Measurements from ENCODE around the gene CARNS1. TPM values are rescaled to one million over a fixed set of nuclear protein-coding genes. Genes with fewer than 3 reads are reported as not detected.

Gene CARNS1
- total RNA-seq, 1 donor from 2014 or later, result 0.47 TPM

DNA sequence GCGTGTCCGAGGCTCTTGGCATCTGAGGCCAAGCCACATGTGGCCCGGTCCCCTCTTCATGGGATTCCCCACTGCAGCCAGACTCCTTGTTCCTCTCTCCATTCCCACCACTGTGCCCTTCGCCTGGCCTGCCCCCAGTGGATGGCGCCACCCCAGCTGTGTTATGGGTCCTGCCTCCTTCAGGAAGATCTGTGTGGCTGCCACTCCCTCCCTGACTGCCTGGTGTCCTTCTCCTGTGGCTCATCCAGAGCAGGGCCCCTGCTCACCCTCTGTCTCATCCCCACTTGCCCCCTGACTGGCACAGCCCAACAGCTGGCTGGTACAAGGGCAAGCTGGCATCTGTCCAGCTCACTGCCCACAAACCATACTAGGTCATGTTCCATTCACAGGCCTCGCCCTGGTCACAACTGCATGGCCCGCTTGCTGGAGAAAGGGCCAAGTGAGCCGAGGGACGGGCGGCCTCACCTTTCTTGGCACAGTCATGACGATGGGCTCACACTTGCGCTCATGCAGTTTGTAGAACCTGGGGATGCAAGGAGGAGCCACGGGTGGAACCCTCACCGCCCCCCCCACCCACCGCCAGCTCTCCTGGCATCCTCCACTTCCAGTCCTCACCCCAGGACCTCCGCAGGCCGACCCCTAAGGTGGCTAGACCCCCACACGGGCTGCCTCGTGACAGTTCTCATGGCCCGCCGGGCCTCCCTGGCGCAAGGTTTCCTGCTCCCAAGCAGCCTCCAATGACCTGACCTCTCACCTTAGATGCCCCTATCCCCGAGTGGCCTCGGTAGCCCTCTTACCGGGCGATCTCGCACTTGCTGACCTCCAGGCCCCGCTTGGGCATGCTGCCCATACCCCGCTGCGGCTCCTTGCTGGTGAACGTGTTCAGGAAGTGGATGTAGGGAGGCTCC is 24.1 kb downstream of the CARNS1 start:
- intact Hi-C loops (cut with micrococcal nuclease), result loop anchor here (1.0 to 2.0 kb wide), 2 partner anchors 45 to 167 kb away; partner anchors contain the start of gene NDUFV1

DNA sequence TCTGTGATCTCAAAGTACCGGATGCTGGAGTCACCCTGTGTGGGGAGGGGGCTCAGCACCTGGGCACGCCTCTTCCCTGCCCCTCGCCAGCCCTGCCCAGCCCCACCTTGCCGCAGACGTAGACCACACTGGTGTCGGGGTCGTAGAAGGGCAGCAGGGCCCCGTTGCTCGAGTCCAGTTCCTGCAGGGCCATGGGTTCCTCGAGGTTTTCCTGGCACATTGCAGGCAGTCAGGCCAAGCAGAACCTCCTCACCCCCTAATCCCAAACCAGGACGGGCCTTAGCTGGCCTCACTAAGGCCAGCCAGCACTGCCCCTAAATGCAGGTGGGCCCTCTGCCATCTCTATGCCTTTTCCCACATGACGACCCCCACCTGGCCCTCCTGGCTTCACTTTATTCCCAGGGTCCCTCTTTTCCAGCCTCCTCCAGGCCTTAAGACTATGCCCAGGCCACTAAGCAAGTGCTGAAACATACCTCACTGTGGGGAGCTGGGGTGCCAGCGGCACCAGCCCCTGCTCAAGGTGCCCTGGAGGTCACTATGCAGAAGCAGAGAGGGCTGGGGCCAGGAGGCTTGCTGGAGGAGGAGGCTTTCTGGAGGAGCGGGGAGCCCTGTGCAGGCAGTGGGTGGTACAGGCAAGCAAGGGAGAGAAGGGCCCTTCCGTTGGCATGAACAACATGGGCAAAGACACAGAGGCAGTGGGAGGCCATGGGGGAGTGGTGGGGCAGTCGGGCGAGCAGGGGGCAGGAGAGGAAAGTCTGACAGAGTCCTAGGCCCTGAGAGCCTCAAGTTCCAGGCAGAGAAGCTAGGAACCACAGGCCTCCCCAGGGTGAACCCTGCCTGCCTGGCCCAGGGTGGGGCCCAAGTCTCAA is 25.0 kb downstream of the CARNS1 start:
- intact Hi-C loops (cut with micrococcal nuclease), result no loop called here

DNA sequence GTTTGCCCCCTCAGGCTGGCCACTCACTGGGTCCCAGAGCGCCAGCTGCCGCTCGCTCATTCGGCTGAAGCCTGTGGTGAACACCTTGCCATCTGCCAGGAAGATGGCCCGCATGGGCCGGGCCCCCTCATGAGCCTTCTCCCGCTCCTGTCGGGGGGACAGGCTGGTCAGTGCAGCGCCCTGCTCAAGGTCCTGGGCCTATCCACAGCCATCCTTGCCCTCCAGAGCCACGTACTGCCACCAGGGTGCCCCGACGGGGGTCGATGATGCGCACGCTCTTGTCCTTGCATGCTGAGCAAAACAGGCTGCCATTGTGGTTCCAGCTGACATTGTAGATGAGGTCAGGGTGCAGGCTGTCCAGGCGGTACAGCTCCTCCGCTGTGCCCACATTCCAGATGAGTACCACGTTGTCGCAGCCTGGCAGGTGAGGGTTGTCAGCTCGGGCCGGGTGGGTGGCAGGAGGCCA is 25.7 kb downstream of the CARNS1 start:
- intact Hi-C loops (cut with micrococcal nuclease), result no loop called here

DNA sequence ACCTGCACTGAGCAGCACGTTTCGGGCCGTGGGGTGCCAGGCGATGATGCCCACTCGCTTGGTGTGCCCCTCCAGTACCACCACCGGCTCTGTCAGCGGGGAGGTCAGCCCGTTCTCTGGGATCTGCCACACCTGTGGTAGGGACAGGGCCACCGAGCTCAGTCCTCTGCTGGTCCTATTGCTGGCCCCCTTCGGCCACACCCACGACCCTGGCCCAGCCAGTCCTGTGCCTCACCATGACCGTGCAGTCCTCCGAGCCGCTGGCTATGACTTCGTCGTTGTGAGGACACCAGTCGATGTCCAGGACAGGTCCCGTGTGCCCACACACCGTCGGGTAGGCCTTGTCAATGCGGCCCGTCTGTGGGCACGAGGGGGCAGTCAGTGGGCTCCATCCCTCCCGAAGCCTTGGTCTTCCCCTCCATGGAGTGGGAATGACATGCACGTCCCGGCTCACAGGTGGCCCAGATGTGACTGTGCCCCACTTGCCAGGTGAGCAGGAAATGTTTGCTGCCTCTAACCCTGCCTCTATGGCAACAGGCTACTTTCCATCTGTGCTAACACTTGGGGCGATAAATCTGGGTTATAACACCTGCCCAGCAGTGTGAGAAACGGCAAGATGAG is 26.4 kb downstream of the CARNS1 start:
- intact Hi-C loops (cut with micrococcal nuclease), result no loop called here

DNA sequence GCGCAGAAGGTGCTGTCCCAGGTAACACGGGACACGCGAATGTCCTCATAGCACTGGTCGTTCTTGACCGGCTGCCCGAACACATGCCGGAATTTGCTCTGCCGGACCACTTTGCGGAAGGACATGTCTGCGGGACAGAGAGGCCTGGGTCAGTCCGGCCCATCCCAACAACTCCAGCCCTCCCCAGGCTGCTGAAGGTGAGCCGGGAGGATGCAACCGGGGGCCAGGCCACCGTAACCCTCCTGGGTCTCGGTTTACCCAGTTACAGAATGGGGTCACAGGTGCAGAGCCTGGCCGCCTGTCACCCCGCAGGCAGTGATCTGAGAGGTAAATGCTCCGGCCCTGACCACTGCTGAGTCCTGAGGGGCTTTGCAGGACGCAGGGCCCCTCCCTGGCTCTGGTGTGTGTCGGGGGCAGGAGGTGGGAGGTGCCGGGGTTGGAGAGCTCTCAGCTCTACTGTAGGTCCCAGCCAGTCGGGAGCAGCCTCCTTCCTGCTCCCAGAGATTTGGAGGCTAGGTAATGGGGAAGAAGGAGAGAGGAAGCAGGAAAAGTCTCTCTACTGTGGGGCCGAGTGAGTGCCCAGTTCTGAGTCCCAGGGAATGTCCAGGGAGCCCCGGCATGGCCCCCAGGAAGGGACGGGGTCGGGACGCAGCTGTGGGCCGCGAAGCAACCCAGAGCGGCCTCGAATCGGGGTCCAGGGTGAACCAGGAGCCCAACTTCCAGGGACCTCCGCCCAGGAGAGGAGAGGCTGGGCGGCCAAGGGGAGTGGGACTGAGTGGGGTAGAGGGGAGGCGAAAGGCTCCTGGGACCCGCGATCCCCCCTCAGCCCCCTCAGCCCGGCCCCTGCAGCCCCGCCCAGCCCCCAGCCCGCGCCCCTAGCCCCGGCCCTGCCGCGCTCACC is 27.3 kb downstream of the CARNS1 start:
- intact Hi-C loops (cut with micrococcal nuclease), result no loop called here

DNA sequence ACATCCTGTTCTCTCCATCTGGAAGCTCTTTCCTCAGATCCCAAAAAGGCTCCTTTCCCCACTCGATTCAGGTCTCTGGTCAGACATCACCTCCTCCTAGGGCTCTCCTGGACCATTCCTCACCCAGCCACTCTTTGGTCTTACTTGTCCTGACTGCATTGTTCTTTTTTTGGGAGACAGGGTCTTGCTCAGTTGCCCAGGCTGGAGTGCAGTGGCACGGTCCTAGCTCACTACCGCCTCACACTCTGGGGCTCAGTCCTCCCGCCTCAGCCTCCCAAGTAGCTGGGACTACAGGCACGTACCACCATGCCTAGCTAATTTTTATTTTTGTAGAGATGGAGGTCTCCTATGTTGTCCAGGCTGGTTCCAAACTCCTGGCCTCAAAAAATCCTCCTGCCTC is 30.0 kb downstream of the CARNS1 start:
- intact Hi-C loops (cut with micrococcal nuclease), result no loop called here

DNA sequence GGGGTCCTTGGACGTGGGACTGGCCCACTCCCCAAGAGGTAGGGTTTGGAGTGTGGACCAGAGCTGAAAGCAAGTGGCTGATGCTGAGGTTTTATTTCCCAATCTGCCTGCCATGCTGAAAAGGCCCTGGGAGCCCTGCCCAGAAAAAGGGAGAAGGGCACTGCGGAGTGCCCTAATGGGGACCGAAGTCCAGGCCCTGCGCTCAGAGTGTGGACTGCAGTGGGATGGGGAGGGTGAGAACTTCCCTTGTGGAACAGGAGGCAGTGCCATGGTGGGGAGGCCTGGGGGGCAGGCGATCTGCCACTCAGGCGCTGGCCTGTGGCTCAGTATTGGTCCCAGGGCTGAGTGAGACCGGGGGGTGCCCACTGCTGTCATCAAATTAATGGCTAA is 32.7 kb downstream of the CARNS1 start:
- intact Hi-C loops (cut with micrococcal nuclease), result no loop called here

DNA sequence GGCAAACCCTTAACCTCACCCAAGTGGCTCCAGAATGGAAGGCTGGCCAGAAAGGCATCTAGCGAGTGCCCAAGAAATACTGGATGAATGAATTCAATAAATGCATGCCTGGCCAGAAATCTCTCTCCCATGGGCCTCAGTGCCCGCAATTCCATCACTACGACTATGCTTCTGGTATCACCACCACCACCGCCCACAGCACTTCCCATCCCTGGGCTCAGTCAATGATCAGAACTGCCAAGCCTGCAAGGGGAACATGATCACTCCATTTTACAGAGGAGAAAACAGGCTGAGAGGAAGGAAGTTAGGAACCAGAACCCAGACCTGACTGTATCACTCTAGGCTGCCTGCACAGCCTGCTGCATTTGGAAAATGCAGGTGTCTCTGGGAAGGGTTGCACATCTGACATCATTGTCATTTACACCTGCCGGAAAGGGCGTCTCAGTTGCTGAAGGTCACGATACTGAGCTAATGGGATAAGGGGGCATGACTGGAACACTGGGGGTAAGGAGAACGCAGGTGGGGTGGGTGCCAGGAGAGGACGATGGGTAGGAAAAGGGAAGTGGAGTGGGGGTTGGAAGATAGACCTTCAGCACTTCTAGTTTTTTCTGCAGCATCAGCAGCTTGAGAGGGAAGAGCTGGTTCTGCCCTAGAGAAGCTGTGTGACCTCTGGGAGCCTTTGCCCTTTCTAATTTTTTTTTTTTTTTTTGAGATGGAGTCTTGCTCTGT is 33.8 kb downstream of the CARNS1 start:
- intact Hi-C loops (cut with micrococcal nuclease), result no loop called here

DNA sequence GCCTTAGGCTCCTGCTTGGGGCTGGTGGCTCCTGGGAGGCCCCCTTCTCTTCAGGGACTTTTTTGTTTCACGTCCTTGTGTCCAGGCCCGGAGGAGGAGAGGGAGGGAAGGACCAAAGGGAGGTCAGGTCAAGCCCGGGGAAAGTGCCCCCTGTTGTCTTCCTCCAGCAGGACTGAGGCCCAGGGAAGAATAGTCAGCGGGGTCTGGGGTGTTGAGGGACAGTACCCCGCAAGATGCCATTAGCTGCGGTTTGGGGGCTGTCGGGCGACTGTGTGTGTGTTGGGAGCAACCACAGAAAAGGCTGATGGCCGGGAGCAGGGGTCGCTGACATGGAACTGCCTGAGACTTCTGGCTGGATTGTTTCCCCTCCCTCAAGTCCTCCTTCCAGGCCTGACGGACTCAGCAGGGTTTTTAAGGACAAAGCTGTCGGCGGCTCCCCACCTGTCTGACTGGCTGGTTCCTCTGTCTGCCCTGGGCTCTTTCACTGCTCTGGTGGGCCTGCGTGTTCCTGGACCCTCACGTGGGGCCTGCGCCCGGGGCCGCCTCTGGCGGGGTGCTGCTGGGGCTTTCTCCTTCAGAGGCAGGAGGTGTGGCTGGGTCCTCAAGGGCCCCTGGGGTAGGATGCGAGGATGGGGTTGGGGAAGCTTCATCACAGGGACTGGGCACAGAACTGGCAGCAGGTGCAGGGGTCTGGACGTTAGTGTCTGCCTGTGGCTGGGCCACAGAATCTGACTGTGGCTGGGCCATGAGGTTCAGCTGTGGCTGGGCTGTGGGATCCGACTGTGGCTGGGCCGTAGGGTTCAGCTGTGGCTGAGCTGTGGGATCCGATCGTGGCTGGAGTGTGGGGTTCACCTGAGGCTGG is 35.5 kb downstream of the CARNS1 start:
- intact Hi-C loops (cut with micrococcal nuclease), result no loop called here

DNA sequence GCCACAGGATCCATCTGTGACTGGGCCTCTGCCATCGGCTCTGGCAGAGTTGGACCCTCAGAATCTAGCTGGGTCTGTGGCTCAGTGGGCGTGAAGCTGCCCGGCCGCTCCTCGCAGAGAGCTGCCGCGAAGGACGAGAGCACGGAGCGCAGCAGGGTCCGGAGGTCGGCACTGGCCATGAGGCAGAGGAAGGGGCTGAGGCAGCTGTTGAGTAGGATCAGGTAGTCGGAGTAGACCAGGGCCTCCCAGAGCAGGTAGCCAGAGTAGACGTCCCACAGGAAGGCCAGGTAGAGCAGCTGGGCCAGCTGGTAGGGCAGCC is 36.1 kb downstream of the CARNS1 start:
- intact Hi-C loops (cut with micrococcal nuclease), result no loop called here

DNA sequence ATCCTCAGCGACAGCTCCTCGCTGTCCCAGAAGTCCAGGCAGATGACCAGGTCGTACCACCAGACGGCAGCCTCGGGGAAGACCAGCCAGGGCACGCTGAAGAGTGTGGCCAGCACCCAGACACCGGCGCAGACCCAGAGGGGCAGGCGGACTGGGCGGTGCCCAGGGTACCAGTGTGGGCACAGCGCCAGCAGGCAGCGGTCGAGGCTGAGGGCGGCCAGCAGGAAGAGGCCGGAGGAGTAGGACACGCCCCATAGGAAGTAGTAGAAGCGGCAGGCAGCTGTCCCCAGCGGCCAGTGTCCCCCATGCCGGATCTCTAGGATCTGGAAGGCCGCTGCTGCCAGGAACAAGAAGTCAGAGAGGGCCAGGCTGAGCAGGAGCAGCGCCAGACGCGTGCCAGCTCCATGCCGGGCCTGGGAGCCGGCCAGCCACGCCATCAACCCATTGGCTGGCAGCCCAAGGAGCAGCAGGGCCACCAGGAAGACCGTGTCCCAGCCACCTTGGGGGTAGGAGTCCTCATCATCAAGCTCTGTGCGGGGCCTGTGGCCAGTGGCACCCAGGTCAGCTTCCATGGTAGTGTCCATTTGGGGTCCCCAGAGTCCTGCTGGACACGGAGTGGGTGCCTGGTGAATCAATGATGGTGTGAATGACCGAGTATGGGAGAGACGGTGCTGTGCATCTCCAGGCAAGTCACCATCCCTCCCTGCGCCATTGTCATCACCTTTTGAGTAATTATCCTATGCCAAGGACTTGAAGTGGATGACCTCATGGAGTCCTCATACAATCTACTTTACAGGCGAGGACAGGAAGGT is 36.9 kb downstream of the CARNS1 start, which contains the start of gene GPR152:
TSS of gene GPR152 (minus strand) at position 589 of the 812 bp plus-strand sequence. CDS start at position 584, 5 bp downstream.
- intact Hi-C loops (cut with micrococcal nuclease), result no loop called here

DNA sequence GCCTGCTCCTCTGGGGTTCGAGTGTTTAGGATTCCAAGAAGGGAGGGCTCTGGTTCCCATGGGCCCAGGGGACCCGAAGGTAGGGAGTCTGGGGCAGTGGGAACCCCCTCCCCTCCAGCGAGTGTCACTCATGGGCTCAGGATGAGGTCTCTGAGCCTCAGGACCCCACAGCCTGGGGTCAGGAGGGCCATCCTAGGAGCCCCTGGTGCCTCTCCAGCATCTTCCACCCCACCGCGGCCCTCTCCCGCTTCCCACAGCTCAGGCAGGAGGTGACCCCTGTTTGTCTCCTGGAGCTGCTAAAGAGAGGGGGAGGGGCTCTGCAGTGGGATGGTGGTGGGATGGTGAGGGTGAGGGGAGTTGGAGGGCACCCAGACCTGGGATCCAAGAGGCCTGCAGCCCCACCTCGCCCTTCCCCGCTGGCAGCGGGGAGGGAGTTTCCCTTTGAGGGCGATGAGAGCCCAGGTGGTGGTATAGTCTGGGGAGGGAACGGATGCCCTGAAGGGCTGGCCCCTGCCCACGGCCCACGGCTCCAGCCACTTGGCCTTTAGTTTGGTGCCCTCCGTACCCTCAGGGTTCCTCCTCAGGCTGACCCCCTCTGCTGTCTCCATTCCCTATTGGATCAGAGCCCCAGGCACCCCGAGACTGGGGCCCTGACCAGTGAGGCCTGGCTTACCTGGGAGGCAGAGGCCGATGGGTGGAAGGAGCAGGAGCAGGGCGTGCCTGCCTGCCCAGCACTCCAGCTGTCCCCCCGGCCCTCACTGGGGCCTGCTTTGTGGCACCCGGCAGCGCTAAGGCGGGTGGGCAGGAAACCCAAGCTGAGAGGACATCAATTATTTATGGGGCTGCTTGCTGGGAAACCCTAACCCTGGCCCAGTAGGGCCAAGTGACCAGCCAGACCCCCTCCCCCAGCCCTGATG is 38.6 kb downstream of the CARNS1 start:
- intact Hi-C loops (cut with micrococcal nuclease), result no loop called here

DNA sequence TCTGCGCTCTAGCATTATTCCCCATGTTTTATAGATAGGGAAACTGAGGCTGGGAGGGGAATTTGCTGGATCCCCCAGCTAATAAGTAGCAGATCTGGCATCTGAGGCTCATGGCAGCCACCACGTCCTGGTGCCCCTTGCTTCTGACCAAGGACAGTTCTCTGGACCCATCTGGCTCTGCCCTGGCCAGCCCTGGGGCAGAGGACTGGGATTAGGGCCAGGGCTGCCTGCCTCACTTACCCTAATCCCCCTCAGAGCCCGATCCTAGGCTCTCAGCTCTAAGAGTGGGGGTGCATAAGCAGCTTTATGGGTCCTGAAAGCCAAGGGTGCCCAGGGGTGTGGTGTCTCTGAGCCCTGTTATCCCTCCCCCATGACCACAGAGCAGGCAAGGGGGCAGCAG is 39.6 kb downstream of the CARNS1 start, which contains the start of gene CABP4:
TSS of gene CABP4 (plus strand) at position 301 of the 400 bp plus-strand sequence. CDS start at position 371, 70 bp downstream.
- intact Hi-C loops (cut with micrococcal nuclease), result no loop called here

DNA sequence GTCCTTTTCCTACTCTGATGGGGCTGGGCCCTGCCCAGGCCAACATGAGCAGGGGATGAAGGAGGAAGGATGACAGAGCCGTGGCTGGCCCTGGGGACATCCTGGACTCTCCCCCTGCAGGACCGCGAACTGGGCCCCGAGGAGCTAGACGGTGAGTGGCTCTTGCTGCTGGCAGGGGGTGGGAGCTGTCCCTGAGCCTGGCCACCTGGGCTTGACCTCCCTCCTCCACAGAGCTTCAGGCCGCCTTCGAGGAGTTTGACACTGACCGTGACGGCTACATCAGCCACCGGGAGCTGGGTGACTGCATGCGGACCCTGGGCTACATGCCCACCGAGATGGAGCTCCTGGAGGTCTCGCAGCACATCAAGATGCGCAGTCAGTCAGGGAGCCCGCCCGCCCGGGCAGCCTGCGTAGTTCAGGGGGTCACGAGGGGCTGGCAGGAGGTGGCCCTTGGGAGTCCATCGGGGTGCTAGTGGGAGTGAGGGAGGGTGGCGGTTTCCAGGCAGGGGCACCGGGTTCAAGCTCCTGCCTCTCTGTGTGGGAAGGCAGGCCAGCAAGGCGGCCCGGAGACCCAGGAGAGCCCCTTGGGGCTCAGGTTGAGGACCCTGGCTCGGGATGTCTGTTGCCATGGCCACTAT is 40.7 kb downstream of the CARNS1 start:
- intact Hi-C loops (cut with micrococcal nuclease), result no loop called here

DNA sequence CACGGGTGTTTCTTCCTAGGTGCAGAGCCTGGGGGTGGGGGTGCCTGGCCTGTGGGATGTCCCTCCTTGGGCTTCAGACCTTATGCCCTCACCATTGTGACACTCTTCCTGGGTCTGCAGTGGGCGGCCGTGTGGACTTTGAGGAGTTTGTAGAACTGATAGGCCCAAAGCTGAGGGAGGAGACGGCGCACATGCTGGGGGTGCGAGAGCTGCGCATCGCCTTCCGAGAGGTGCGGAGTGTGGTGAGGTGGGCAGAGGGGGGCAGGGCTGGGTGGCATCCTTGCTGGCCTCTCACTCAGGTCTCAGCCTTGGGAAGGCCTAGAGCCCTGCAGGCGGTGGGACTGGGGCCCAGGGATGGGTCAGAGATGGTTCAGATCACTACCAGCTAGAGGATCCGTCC is 42.0 kb downstream of the CARNS1 start:
- intact Hi-C loops (cut with micrococcal nuclease), result no loop called here

DNA sequence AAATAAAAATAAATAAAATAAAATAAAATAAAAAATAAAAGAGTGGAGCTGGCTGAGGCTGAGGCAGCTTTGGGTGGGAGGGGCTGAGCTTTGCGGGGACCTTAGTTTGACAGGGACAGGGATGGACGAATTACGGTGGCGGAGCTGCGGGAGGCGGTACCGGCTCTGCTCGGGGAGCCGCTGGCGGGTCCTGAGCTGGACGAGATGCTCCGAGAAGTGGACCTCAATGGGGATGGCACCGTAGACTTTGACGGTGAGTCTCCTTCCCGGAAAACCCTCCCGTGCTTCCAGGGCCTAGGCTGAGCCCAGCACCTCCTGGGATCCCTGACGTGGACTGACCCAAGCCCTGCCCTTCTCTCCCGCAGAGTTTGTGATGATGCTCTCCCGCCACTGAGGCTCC is 42.8 kb downstream of the CARNS1 start:
- intact Hi-C loops (cut with micrococcal nuclease), result no loop called here
